ENCODE results near the gene TPM4.
A peak's percentile ranks its signal among the peaks of the same experiment; 100 is the strongest.
"Not testable (repeated sequence)": the region's sequence is repeated elsewhere in the genome, so short reads cannot be mapped to it uniquely, and the experiment has no call there.

The TPM4 gene

DNA sequence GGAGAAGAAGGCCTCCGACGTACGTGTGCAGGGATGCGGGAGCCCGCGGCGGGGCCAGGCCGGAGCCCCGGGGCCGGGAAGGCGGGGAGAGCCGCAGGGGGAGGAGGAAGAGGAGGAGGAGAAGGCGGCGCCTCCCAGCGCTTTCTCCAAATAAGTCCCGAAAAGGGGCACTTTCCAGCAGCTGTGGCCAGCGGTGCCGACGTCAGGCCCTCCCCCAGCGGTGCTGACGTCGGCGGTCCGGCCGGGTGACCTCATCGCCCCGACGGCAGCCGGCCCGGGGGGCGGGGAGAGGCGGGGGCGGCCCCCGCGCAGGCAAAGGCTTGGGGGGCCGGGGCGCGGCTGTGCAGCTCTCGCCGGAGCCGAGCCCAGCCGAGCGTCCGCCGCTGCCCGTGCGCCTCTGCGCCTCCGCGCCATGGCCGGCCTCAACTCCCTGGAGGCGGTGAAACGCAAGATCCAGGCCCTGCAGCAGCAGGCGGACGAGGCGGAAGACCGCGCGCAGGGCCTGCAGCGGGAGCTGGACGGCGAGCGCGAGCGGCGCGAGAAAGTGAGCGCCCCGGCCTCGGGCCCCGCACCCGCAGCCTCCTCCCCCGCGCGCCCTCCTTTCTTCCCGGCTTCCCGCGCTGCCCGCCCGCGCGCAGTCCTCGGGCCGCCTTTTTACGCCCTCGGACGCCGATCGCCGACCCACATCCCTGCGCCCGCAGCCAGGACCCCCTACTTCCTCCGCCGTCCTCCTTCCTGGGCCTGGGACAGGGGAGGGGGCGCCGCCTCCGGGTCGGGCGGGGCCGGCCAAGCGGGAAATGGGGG, at the start of gene TPM4:
Gene TPM4, plus strand, starts transcription at position 342 of the 804 bp plus-strand sequence. Its CDS starts 71 bp downstream, at position 413.
- peak; percentile 37 for DNase-seq

GRCh38 chr19:16026756-16027155, 49.5 kb upstream of the TPM4 start:
- no peak for DNase-seq

GRCh38 chr19:16027528-16027927, 48.8 kb upstream of the TPM4 start:
- DNase-seq = no peak

DNA sequence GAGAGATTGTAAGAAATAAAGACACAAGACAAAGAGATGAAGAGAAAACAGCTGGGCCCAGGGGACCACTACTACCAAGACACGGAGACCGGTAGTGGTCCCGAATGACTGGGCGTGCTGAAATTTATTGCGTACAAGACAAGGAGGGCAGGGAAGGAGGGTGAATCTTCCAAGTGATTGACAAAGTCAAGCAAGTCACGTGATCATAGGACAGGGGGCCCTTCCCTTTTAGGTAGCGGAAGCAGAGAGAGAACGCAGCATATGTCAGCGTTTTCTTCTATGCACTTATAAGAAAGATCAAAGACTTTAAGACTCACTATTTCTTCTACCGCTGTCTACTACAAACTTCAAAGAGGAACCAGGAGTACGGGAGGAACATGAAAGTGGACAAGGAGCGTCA, 46.1 kb upstream of the TPM4 start:
- DNase-seq = not testable (repeated sequence)

DNA sequence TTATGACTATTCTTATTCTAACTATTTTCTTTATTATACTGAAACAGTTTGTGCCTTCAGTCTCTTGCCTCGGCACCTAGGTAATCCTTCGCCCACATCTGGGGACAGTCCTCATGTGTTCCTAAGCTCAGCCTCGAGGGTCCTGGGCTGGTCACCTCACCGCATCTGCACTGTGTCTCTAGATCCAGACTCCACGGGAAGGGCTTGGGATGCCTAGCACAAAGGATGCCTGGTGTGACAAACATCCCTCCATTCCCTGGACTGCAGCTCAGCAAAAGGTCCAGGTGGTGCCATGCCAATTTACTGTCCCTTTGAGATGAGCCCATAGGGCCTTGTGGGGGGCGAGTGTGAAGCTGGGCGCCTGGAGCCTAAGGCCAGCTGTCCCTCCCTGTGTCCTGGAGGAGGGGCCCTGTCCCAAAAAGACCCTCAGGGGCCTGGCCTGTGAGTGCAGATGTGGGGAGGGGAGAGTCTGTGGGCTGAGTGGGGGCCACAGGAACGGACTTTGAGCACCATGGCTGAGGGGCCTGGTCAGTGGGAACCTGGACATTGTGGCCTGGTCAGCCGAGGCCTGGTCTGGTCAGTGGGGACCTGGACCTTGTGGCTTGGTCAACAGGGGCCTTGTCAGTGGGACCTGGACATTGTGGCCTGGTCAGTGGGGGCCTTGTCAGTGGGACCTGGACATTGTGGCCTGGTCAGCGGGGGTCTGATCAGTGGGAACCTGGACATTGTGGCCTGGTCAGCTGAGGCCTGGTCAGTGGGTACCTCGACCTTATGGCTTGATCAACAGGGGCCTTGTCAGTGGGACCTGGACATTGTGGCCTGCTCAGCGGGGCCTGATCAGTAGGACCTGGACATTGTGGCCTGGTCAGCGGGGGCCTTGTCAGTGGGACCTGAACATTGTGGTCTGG, 45.1 kb upstream of the TPM4 start:
- no peak for DNase-seq

- no peak for DNase-seq
Measured at GRCh38 chr19:16031872-16032200, 44.5 kb upstream of the TPM4 start.

DNA sequence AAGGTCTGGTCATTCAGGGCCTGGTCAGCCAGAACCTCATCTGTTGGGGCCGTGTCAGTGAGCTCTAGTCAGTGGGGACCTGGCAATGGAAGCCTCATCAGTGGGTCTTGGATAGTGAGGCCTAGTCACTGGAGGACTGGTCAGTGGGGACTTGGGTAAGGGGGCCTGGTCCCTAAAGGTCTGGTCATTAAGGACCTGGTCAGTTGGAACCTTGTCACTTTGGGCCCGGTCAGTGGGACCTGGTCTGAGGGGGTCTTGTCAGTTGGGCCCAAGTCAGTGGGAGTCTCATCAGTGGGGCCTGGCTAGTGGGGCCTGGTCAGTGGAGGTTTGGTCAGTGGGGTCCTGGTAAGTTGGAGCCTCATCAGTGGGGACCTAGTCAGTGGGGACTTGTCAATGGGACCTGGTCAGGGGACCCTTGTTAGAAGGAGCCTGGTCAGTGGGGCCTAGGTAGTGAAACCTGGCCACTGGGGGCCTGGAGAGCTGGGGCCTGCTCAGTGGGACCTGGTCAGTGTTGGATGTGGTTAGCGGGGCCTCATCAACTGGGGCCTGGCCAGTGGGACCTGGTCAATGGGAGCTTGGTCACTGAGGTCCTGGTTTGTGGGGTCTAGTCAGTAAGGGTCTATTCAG, 43.7 kb upstream of the TPM4 start:
- DNase-seq = no peak

GRCh38 chr19:16033136-16033530, 43.2 kb upstream of the TPM4 start:
- DNase-seq = no peak

DNA sequence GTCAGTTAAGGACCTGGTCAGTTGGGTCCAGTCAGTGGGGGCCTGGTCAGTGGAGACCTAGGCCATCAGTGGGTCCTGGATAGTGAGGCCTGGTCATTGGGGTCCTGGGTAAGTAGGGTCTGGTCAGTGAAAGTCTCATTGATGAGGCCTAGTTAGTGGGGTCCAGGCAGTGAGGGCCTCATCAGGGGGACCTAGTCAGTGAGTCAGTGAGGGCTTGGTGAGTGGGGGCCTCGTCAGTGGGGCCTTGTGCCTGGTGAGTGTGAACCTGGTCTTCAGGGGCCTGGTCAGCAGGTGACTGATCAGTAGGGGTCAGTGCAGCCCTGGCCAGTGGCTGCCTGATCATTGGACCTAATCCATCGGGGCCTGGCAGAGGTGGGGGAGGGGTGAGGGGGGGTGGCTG, 42.6 kb upstream of the TPM4 start:
- no peak for DNase-seq

DNA sequence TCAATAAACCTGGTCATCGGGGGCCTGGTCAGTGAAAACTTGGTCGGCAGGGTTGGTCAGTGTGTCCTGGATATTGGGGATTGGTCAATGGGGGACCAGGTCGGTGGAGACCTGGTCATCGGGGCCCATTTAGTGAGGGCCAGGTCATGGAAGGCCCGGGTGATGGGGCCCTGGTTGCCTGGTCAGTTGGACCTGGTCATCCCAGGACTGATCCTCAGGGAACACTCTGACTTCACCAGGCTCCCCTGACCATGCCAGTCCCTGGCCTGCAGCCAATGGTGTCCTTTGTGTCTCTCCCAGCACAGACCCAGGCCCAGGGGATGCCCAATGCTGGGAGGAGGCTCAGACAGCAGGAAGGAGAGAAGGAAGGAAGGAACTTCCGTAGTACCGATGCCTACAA, 42.1 kb upstream of the TPM4 start:
- DNase-seq = no peak

DNA sequence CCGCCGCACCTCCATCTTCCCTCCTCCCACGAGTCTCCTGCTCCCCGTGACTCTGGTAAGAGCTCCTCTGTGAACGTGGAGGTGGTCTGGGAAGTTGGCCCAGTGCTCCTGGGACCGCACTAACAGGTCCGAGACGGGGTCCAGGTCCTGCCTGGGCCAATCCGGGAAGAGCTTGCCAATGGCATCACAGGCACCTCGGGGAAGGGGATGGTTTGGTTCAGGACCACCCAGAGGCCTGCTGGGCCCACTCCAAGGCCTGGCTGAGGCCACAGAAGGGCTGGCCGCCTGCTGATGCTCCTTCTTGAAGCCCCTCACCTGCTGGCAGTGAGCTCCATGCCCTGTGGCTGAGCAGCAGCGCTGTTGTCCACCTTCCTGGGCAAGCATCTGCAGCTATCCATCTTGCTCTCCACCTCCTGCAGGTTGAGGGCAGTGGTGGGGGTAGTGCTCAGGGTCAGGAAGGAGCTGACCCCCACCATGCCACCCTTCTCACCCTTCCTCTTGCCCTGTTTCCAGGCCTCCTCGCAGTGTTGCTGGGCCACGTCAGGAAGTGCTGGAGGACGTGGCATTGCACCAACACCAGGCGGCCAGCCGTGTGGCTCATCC, 41.2 kb upstream of the TPM4 start:
- DNase-seq = no peak

- DNase-seq = no peak
Measured at GRCh38 chr19:16035601-16036297, 40.5 kb upstream of the TPM4 start.

DNA sequence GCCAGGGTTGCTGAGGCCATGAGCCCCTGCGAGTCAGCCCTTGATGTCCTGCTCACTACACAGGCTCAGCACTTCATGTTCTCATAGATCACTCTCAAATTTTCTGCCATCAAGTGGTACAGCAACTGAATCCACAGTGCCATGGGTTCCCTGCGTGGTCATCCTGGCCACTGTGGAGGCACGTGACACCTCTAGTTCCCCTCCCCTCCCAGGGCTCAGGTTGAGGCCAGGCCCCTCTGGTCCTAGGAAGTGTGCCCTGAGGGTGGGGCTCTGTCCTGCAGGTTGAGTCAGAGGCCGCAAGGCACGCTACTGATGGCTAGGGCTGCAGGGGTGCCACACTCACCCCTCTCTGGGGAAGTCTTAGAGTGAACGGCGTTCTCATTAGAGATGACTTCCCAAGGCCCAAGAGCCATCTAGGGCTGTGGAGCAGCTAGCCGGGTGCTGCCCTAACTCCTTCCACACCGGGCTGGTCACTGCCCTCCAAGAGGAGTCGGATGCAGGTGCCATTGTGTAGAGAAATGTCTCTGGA, 39.8 kb upstream of the TPM4 start:
- DNase-seq = no peak

DNA sequence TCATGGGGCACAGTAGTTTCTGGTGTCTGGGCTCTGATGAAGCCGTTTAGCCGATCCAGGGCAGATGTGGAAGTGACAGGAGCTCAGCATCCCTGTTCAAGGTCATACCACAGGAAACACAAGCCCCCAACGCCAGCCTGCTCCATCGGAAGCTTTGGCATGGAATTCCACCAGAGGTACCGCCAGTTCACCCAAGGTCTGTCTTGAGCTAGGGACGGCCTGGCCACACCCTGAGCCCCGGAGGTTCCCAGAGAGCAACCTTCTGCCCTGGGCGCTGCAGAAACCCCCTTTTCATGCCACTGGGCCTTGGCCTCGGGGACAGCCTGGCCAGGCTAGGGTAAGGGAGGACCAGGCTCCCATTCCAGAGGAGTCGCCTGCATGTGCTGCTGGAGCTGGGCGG, 39.4 kb upstream of the TPM4 start:
- DNase-seq = no peak

GRCh38 chr19:16037424-16038195, 38.7 kb upstream of the TPM4 start:
- DNase-seq = no peak

- no peak for DNase-seq
Measured at GRCh38 chr19:16038196-16038695, 38.0 kb upstream of the TPM4 start.

DNA sequence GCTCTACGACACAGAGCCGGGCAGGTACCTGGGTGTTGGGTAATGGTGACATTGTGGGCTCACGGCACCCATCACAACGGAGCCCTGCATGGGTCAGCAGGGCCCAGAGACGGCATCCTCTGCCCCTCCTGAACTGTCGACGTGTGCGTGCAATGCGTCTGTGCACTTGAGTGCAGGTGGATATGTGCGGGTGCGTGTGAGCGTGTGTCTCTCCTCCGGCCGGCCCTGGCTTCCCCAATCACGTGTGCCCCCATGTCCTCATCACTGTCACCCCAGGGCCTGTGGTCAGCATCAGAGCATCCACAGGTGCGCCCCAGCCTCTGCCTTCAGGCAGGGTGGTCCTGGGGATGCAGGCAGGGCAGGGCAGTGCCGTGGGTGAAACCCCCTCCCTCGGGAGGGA, 37.2 kb upstream of the TPM4 start:
- no peak for DNase-seq

GRCh38 chr19:16039545-16039944, 36.8 kb upstream of the TPM4 start:
- DNase-seq = no peak

GRCh38 chr19:16040642-16041041, 35.7 kb upstream of the TPM4 start:
- DNase-seq = no peak

- peak; percentile 53 for DNase-seq
Measured at GRCh38 chr19:16041299-16041990, 34.9 kb upstream of the TPM4 start.

- no peak for DNase-seq
Measured at GRCh38 chr19:16041991-16042386, 34.3 kb upstream of the TPM4 start.

Data from NCI-H1436 (cell line).